Thoracic aorta (tissue), 2 donors: ENCODE measurements around the gene RAB31. TPM values are rescaled to one million over a fixed set of nuclear protein-coding genes. Genes with fewer than 3 reads are reported as not detected.

Source experiments
- ATAC-seq: fragments of 150-250 bp; one replicate; pipeline ENCODE4 v1.8.0; 2017; ENCODE audit warnings: low read depth; ENCODE audit not compliant: insufficient number of reproducible peaks, low FRiP score
- DNase-seq: peaks from one replicate; pipeline ENCODE4 v3.0.0-alpha.2; 2020; ENCODE audit warnings: low spot score
- H3K27ac ChIP-seq, 2 donors: fragments of 200-600 bp; sonication (generic); 1 replicate in 1 of 2; 2 replicates in 1 of 2; pipeline ENCODE4 v1.5.1; 2016; ENCODE audit warnings: mild to moderate bottlenecking in 2 of 2, moderate library complexity in 2 of 2
- H3K27me3 ChIP-seq: fragments of 200-600 bp; sonication (generic); replicated peaks from 2 replicates; pipeline ENCODE4 v1.6.0; 2016; ENCODE audit warnings: mild to moderate bottlenecking; ENCODE audit not compliant: insufficient read depth
- H3K36me3 ChIP-seq: fragments of 200-600 bp; sonication (generic); one replicate; pipeline ENCODE4 v1.5.1; 2016
- H3K4me1 ChIP-seq, 2 donors: fragments of 200-600 bp; sonication (generic); 1 replicate in 1 of 2; 2 replicates in 1 of 2; pipeline versions ENCODE4 v1.5.1 to v1.6.0; 2016; ENCODE audit warnings: low read depth in 2 of 2, mild to moderate bottlenecking in 1 of 2; ENCODE audit not compliant: control insufficient read depth in 1 of 2
- H3K4me3 ChIP-seq: fragments of 200-600 bp; sonication (generic); 2 replicates; pipeline ENCODE4 v1.5.1; 2016; ENCODE audit warnings: mild to moderate bottlenecking
- H3K9me3 ChIP-seq: fragments of 200-600 bp; sonication (generic); 2 replicates; pipeline ENCODE4 v1.5.1; 2016
- CTCF ChIP-seq: fragments of 200-600 bp; sonication (generic); IDR thresholded peaks from one replicate; pipeline ENCODE4 v1.5.1; 2019; ENCODE audit warnings: antibody characterized with exemption
- total RNA-seq, 2 donors: library from RNA; depleted of rRNA; stranded (reverse); fragments of >200 nt; gene quantifications; one replicate each; pipeline versions ENCODE4 v1.1.0 to v1.2.3, GENCODE V29; 2016

The RAB31 gene
- total RNA-seq, 2 donors from 2014 or later = 92.9 to 110 TPM

- Histone ChIP-seq H3K4me1 (peaks cover 0 to under 1% of the 10 kb centered on the region in 2 donors), H3K36me3 (no peaks in the 10 kb centered on the region), H3K4me3 (no peak overlapping the region), H3K27me3 (no peaks in the 10 kb centered on the region), H3K9me3 (no peaks in the 10 kb centered on the region), H3K27ac (no peak overlapping the region)
- no peak for ATAC-seq
- no peak for DNase-seq
- no peak for TF ChIP-seq CTCF
Measured at GRCh38 chr18:9755110-9755509, 47.0 kb downstream of the RAB31 start.

GRCh38 chr18:9755615-9756014 is 47.5 kb downstream of the RAB31 start:
- no peak for ATAC-seq
- no peaks in the 10 kb centered on the region for H3K27me3 ChIP-seq
- TF ChIP-seq CTCF = no peak

GRCh38 chr18:9756271-9756932 is 48.3 kb downstream of the RAB31 start:
- H3K4me3 ChIP-seq = no peak overlapping the region
- TF ChIP-seq CTCF = no peak
- H3K36me3 ChIP-seq = no peaks in the 10 kb centered on the region
- H3K9me3 ChIP-seq = no peaks in the 10 kb centered on the region
- DNase-seq (no peak), ATAC-seq (no peak)
- H3K27me3 ChIP-seq = no peaks in the 10 kb centered on the region
- H3K4me1 ChIP-seq = no peaks in the 10 kb centered on the region
- no peak overlapping the region for H3K27ac ChIP-seq

More at GRCh38 chr18:9755615-9756014, 47.5 kb downstream of the RAB31 start:
- no peak for DNase-seq
- Histone ChIP-seq H3K9me3 (no peaks in the 10 kb centered on the region), H3K4me3 (no peak overlapping the region), H3K4me1 (no peaks in the 10 kb centered on the region), H3K36me3 (no peaks in the 10 kb centered on the region), H3K27ac (no peak overlapping the region)

GRCh38 chr18:9756933-9757470 is 48.9 kb downstream of the RAB31 start:
- DNase-seq = no peak
- no peak for TF ChIP-seq CTCF

GRCh38 chr18:9757827-9758621 is 49.9 kb downstream of the RAB31 start:
- no peaks in the 10 kb centered on the region for H3K36me3 ChIP-seq
- ATAC-seq (no peak), DNase-seq (no peak)
- no peak overlapping the region for H3K4me3 ChIP-seq
- H3K27ac ChIP-seq = no peak overlapping the region
- TF ChIP-seq CTCF = no peak
- no peaks in the 10 kb centered on the region for H3K9me3 ChIP-seq
- no peaks in the 10 kb centered on the region for H3K27me3 ChIP-seq
- no peaks in the 10 kb centered on the region for H3K4me1 ChIP-seq

More at GRCh38 chr18:9756933-9757470, 48.9 kb downstream of the RAB31 start:
- Histone ChIP-seq H3K36me3 (no peaks in the 10 kb centered on the region), H3K4me1 (no peaks in the 10 kb centered on the region), H3K4me3 (no peak overlapping the region), H3K27me3 (no peaks in the 10 kb centered on the region), H3K27ac (no peak overlapping the region), H3K9me3 (no peaks in the 10 kb centered on the region)
- ATAC-seq = no peak
